HTR-8/SVneo (cell line): ENCODE measurements around the gene BBS12.
A peak's percentile ranks its signal among the peaks of the same experiment; 100 is the strongest.

Source experiments
- DNase-seq: peaks from one replicate; pipeline ENCODE4 v3.0.0; 2011; ENCODE audit warnings: low spot score, mixed read lengths; ENCODE audit not compliant: insufficient read length
- FAIRE-seq: peaks from 2 replicates; lab custom pipeline; 2011; peaks lifted over from hg19 to GRCh38; lab: Jason Lieb, UNC

BBS12 gene

GRCh38 chr4:122711919-122712318 is 20.6 kb upstream of the BBS12 start:
- FAIRE-seq (no peak), DNase-seq (no peak)

GRCh38 chr4:122712782-122713181 is 19.7 kb upstream of the BBS12 start:
- DNase-seq, result no peak
- FAIRE-seq, result no peak

- no peak for FAIRE-seq
- no peak for DNase-seq
Measured at GRCh38 chr4:122715221-122715620, 17.3 kb upstream of the BBS12 start.

- FAIRE-seq, result peak; percentile 49
Measured at GRCh38 chr4:122716825-122717448, 15.6 kb upstream of the BBS12 start.

GRCh38 chr4:122718281-122718680 is 14.2 kb upstream of the BBS12 start:
- no peak for DNase-seq
- FAIRE-seq, result no peak

More at GRCh38 chr4:122716825-122717448, 15.6 kb upstream of the BBS12 start:
- DNase-seq, result peak; percentile 69

- FAIRE-seq, result no peak
- DNase-seq, result no peak
Measured at GRCh38 chr4:122722256-122722655, 10.2 kb upstream of the BBS12 start.

GRCh38 chr4:122728856-122729255 is 3.6 kb upstream of the BBS12 start:
- peak; percentile 13 for FAIRE-seq
- DNase-seq, result no peak

- no peak for FAIRE-seq
Measured at GRCh38 chr4:122731676-122732075, 828 bp upstream of the BBS12 start.

GRCh38 chr4:122733787-122734120 is 1.2 kb downstream of the BBS12 start:
- no peak for FAIRE-seq
- DNase-seq, result no peak

More at GRCh38 chr4:122731676-122732075, 828 bp upstream of the BBS12 start:
- DNase-seq, result no peak

- no peak for FAIRE-seq
- DNase-seq, result no peak
Measured at GRCh38 chr4:122739174-122739573, 6.7 kb downstream of the BBS12 start.

- DNase-seq, result no peak
Measured at GRCh38 chr4:122742933-122743829, 10.7 kb downstream of the BBS12 start.

GRCh38 chr4:122744229-122744628 is 11.7 kb downstream of the BBS12 start:
- FAIRE-seq (no peak), DNase-seq (no peak)

More at GRCh38 chr4:122742933-122743829, 10.7 kb downstream of the BBS12 start:
- FAIRE-seq, result no peak

GRCh38 chr4:122746485-122746965 is 14.0 kb downstream of the BBS12 start:
- no peak for DNase-seq
- no peak for FAIRE-seq

GRCh38 chr4:122747068-122747467 is 14.6 kb downstream of the BBS12 start:
- no peak for FAIRE-seq
- DNase-seq, result no peak

- FAIRE-seq (no peak), DNase-seq (no peak)
Measured at GRCh38 chr4:122747883-122748282, 15.4 kb downstream of the BBS12 start.

- DNase-seq (no peak), FAIRE-seq (peak; percentile 26)
Measured at GRCh38 chr4:122749704-122750454, 17.4 kb downstream of the BBS12 start.

- no peak for DNase-seq
- FAIRE-seq, result no peak
Measured at GRCh38 chr4:122755675-122756074, 23.2 kb downstream of the BBS12 start.

GRCh38 chr4:122758033-122758432 is 25.5 kb downstream of the BBS12 start:
- DNase-seq (peak; percentile 39), FAIRE-seq (no peak)

GRCh38 chr4:122759639-122760310 is 27.3 kb downstream of the BBS12 start:
- FAIRE-seq, result no peak
- no peak for DNase-seq

GRCh38 chr4:122762520-122762919 is 30.0 kb downstream of the BBS12 start:
- no peak for FAIRE-seq
- DNase-seq, result no peak
